WTC11 (cell line): Measurements from ENCODE around the gene TMCO1. TPM values are rescaled to one million over a fixed set of nuclear protein-coding genes. Genes with fewer than 3 reads are reported as not detected.

Experiments used
- ELF4 ChIP-seq: sonication (generic); formaldehyde crosslinking; IDR thresholded peaks from 2 replicates; pipeline ENCODE4 v1.8.1; 2022; ENCODE audit warnings: low read depth, mild to moderate bottlenecking, moderate library complexity, missing genetic modification reagents
- FOXJ3 ChIP-seq: sonication (generic); formaldehyde crosslinking; IDR thresholded peaks from 2 replicates; pipeline ENCODE4 v1.9.0; 2021; ENCODE audit warnings: missing genetic modification reagents, mild to moderate bottlenecking, borderline replicate concordance
- FOXK1 ChIP-seq: sonication (generic); formaldehyde crosslinking; IDR thresholded peaks from 2 replicates; pipeline ENCODE4 v1.8.0; 2022; ENCODE audit warnings: mild to moderate bottlenecking, moderate library complexity, missing genetic modification reagents
- FOXP4 ChIP-seq: sonication (generic); formaldehyde crosslinking; IDR thresholded peaks from 2 replicates; pipeline ENCODE4 v1.8.0; 2022; ENCODE audit warnings: mild to moderate bottlenecking, missing genetic modification reagents
- GABPB1 ChIP-seq: sonication (generic); formaldehyde crosslinking; IDR thresholded peaks from 2 replicates; pipeline ENCODE4 v1.8.1; 2023; ENCODE audit warnings: mild to moderate bottlenecking, missing genetic modification reagents
- GTF2I ChIP-seq: fragments of 250-450 bp; sonication (Bioruptor Pico); conservative IDR thresholded peaks from 2 replicates; pipeline ENCODE4 v1.4.0; 2021; ENCODE audit warnings: mild to moderate bottlenecking
- HMGA2 ChIP-seq: fragments of 250-450 bp; sonication (Bioruptor Pico); IDR thresholded peaks from 2 replicates; pipeline ENCODE4 v1.4.0; 2021; ENCODE audit warnings: mild to moderate bottlenecking, moderate library complexity
- MAX ChIP-seq: sonication (generic); formaldehyde crosslinking; IDR thresholded peaks from 2 replicates; pipeline ENCODE4 v1.8.0; 2022; ENCODE audit warnings: mild to moderate bottlenecking, missing genetic modification reagents
- NFYB ChIP-seq: sonication (generic); formaldehyde crosslinking; conservative IDR thresholded peaks from 2 replicates; pipeline ENCODE4 v1.8.0; 2022; ENCODE audit warnings: low read depth, missing genetic modification reagents
- SMAD3 ChIP-seq: sonication (generic); formaldehyde crosslinking; IDR thresholded peaks from 2 replicates; pipeline ENCODE4 v1.8.0; 2022; ENCODE audit warnings: missing genetic modification reagents, mild to moderate bottlenecking, borderline replicate concordance
- SMAD4 ChIP-seq: sonication (generic); formaldehyde crosslinking; IDR thresholded peaks from 2 replicates; pipeline ENCODE4 v1.8.0; 2022; ENCODE audit warnings: mild to moderate bottlenecking, missing genetic modification reagents
- TEAD4 ChIP-seq: sonication (generic); formaldehyde crosslinking; IDR thresholded peaks from 2 replicates; pipeline ENCODE4 v1.8.0; 2022; ENCODE audit warnings: mild to moderate bottlenecking, missing genetic modification reagents
- ZMAT4 ChIP-seq: fragments of 250-450 bp; sonication (Bioruptor Pico); IDR thresholded peaks from 2 replicates; pipeline ENCODE4 v1.9.0; 2021; ENCODE audit warnings: mild to moderate bottlenecking
- ZNF232 ChIP-seq: sonication (generic); formaldehyde crosslinking; IDR thresholded peaks from 2 replicates; pipeline ENCODE4 v1.8.0; 2022; ENCODE audit warnings: mild to moderate bottlenecking, missing genetic modification reagents
- ZNF263 ChIP-seq: sonication (generic); formaldehyde crosslinking; IDR thresholded peaks from 2 replicates; pipeline ENCODE4 v1.8.1; 2022; ENCODE audit warnings: low read depth, mild to moderate bottlenecking, moderate library complexity, missing genetic modification reagents
- ZNF317 ChIP-seq: sonication (generic); formaldehyde crosslinking; IDR thresholded peaks from 2 replicates; pipeline ENCODE4 v1.8.1; 2023; ENCODE audit warnings: low read depth, mild to moderate bottlenecking, moderate library complexity, missing genetic modification reagents, borderline replicate concordance
- ZNF532 ChIP-seq: fragments of 250-450 bp; sonication (Bioruptor Pico); IDR thresholded peaks from 2 replicates; pipeline ENCODE4 v1.9.0; 2021; ENCODE audit warnings: mild to moderate bottlenecking, borderline replicate concordance
- total RNA-seq: library from RNA; stranded (reverse); gene quantifications from 3 replicates; pipeline ENCODE4 v1.2.3, GENCODE V29; 2021
- TF ChIP-seq, protein P1 (sequence below): sonication (generic); formaldehyde crosslinking; IDR thresholded peaks from 2 replicates; pipeline ENCODE4 v1.8.1; 2023; ENCODE audit warnings: mild to moderate bottlenecking, moderate library complexity, missing genetic modification reagents
- TF ChIP-seq, protein P2 (sequence below): sonication (generic); formaldehyde crosslinking; conservative IDR thresholded peaks from 2 replicates; pipeline ENCODE4 v1.8.1; 2022; ENCODE audit warnings: mild to moderate bottlenecking, missing genetic modification reagents
- TF ChIP-seq, protein P3 (sequence below): sonication (generic); formaldehyde crosslinking; IDR thresholded peaks from 2 replicates; pipeline ENCODE4 v1.8.1; 2023; ENCODE audit warnings: mild to moderate bottlenecking, missing genetic modification reagents, borderline replicate concordance
- TF ChIP-seq, protein P4 (sequence below): fragments of 250-450 bp; sonication (Bioruptor Pico); IDR thresholded peaks from 2 replicates; pipeline ENCODE4 v1.9.0; 2021; ENCODE audit warnings: moderate library complexity, mild to moderate bottlenecking, inconsistent platforms, borderline replicate concordance

The TMCO1 gene
- total RNA-seq, 1 experiment from 2014 or later = 52.8 TPM

- TF ChIP-seq, protein P1, sequence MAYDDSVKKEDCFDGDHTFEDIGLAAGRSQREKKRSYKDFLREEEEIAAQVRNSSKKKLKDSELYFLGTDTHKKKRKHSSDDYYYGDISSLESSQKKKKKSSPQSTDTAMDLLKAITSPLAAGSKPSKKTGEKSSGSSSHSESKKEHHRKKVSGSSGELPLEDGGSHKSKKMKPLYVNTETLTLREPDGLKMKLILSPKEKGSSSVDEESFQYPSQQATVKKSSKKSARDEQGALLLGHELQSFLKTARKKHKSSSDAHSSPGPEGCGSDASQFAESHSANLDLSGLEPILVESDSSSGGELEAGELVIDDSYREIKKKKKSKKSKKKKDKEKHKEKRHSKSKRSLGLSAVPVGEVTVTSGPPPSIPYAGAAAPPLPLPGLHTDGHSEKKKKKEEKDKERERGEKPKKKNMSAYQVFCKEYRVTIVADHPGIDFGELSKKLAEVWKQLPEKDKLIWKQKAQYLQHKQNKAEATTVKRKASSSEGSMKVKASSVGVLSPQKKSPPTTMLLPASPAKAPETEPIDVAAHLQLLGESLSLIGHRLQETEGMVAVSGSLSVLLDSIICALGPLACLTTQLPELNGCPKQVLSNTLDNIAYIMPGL = no peak
- TF ChIP-seq ZMAT4 (CRISPR knock-in tag) (no peak), FOXP4 (CRISPR knock-in tag) (no peak), FOXK1 (CRISPR knock-in tag) (peak; percentile 81), GABPB1 (peak; percentile 91), NFYB (CRISPR knock-in tag) (no peak), SMAD3 (CRISPR knock-in tag) (no peak), ZNF263 (CRISPR knock-in tag) (no peak), ZNF532 (no peak), TEAD4 (CRISPR knock-in tag) (0 out of 2 replicates have a peak, but pooled peaks have one; percentile 25), ELF4 (CRISPR knock-in tag) (no peak), SMAD4 (CRISPR knock-in tag) (no peak), HMGA2 (CRISPR knock-in tag) (no peak), GTF2I (CRISPR knock-in tag) (no peak), ZNF317 (CRISPR knock-in tag) (no peak), FOXJ3 (CRISPR knock-in tag) (no peak), MAX (CRISPR knock-in tag) (peak; percentile 82), ZNF232 (CRISPR knock-in tag) (no peak)
- TF ChIP-seq, protein P2, sequence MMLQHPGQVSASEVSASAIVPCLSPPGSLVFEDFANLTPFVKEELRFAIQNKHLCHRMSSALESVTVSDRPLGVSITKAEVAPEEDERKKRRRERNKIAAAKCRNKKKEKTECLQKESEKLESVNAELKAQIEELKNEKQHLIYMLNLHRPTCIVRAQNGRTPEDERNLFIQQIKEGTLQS (CRISPR knock-in tag) = no peak
- TF ChIP-seq, protein P3, sequence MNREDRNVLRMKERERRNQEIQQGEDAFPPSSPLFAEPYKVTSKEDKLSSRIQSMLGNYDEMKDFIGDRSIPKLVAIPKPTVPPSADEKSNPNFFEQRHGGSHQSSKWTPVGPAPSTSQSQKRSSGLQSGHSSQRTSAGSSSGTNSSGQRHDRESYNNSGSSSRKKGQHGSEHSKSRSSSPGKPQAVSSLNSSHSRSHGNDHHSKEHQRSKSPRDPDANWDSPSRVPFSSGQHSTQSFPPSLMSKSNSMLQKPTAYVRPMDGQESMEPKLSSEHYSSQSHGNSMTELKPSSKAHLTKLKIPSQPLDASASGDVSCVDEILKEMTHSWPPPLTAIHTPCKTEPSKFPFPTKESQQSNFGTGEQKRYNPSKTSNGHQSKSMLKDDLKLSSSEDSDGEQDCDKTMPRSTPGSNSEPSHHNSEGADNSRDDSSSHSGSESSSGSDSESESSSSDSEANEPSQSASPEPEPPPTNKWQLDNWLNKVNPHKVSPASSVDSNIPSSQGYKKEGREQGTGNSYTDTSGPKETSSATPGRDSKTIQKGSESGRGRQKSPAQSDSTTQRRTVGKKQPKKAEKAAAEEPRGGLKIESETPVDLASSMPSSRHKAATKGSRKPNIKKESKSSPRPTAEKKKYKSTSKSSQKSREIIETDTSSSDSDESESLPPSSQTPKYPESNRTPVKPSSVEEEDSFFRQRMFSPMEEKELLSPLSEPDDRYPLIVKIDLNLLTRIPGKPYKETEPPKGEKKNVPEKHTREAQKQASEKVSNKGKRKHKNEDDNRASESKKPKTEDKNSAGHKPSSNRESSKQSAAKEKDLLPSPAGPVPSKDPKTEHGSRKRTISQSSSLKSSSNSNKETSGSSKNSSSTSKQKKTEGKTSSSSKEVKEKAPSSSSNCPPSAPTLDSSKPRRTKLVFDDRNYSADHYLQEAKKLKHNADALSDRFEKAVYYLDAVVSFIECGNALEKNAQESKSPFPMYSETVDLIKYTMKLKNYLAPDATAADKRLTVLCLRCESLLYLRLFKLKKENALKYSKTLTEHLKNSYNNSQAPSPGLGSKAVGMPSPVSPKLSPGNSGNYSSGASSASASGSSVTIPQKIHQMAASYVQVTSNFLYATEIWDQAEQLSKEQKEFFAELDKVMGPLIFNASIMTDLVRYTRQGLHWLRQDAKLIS = no peak
- TF ChIP-seq, protein P4, sequence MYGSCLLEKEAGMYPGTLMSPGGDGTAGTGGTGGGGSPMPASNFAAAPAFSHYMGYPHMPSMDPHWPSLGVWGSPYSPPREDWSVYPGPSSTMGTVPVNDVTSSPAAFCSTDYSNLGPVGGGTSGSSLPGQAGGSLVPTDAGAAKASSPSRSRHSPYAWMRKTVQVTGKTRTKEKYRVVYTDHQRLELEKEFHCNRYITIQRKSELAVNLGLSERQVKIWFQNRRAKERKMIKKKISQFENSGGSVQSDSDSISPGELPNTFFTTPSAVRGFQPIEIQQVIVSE (CRISPR knock-in tag) = no peak
These were observed at the start of gene TMCO1 (continued) for GRCh38 chr1:165768513-165769394.
